ENCODE results near the gene TSEN2.

DNA sequence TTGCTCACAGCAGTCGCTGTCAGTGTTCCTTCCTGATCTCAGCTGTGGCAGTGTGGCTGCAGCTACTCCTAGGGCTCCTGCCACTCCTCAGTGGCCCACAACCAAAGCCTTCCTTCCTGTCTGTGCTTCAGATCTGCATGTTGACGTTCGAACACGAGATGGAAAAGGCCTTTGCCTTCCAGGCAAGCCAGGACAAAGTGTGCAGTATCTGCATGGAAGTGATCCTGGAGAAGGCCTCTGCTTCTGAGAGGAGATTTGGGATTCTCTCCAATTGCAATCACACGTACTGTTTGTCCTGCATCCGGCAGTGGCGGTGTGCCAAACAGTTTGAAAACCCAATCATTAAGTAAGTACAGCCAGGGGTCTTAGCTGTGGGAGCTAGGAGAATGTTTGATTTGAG, 90.4 kb downstream of the TSEN2 start:
- TF ChIP-seq, protein P1, sequence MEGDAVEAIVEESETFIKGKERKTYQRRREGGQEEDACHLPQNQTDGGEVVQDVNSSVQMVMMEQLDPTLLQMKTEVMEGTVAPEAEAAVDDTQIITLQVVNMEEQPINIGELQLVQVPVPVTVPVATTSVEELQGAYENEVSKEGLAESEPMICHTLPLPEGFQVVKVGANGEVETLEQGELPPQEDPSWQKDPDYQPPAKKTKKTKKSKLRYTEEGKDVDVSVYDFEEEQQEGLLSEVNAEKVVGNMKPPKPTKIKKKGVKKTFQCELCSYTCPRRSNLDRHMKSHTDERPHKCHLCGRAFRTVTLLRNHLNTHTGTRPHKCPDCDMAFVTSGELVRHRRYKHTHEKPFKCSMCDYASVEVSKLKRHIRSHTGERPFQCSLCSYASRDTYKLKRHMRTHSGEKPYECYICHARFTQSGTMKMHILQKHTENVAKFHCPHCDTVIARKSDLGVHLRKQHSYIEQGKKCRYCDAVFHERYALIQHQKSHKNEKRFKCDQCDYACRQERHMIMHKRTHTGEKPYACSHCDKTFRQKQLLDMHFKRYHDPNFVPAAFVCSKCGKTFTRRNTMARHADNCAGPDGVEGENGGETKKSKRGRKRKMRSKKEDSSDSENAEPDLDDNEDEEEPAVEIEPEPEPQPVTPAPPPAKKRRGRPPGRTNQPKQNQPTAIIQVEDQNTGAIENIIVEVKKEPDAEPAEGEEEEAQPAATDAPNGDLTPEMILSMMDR (IDR thresholded peaks at IDR 0.05), result no peak
- TF ChIP-seq POLR2A (IDR thresholded peaks at IDR 0.05), result no peak

All from breast epithelium (tissue), 3 donors.